HG03045 (cell line): ENCODE measurements around the gene ARFGEF3.
A peak's percentile ranks its signal among the peaks of the same experiment; 100 is the strongest.
"Not testable (repeated sequence)": the region's sequence is repeated elsewhere in the genome, so short reads cannot be mapped to it uniquely, and the experiment has no call there.

ENCODE experiments used
- ATAC-seq: cut with Tn5 transposase; IDR thresholded peaks from one replicate; pipeline ENCODE4 v1.9.1; 2021; ENCODE audit warnings: mild to moderate bottlenecking, moderate library complexity; ENCODE audit not compliant: unreplicated experiment

Gene ARFGEF3, protein sequence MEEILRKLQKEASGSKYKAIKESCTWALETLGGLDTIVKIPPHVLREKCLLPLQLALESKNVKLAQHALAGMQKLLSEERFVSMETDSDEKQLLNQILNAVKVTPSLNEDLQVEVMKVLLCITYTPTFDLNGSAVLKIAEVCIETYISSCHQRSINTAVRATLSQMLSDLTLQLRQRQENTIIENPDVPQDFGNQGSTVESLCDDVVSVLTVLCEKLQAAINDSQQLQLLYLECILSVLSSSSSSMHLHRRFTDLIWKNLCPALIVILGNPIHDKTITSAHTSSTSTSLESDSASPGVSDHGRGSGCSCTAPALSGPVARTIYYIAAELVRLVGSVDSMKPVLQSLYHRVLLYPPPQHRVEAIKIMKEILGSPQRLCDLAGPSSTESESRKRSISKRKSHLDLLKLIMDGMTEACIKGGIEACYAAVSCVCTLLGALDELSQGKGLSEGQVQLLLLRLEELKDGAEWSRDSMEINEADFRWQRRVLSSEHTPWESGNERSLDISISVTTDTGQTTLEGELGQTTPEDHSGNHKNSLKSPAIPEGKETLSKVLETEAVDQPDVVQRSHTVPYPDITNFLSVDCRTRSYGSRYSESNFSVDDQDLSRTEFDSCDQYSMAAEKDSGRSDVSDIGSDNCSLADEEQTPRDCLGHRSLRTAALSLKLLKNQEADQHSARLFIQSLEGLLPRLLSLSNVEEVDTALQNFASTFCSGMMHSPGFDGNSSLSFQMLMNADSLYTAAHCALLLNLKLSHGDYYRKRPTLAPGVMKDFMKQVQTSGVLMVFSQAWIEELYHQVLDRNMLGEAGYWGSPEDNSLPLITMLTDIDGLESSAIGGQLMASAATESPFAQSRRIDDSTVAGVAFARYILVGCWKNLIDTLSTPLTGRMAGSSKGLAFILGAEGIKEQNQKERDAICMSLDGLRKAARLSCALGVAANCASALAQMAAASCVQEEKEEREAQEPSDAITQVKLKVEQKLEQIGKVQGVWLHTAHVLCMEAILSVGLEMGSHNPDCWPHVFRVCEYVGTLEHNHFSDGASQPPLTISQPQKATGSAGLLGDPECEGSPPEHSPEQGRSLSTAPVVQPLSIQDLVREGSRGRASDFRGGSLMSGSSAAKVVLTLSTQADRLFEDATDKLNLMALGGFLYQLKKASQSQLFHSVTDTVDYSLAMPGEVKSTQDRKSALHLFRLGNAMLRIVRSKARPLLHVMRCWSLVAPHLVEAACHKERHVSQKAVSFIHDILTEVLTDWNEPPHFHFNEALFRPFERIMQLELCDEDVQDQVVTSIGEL (N-terminal part only)

DNA sequence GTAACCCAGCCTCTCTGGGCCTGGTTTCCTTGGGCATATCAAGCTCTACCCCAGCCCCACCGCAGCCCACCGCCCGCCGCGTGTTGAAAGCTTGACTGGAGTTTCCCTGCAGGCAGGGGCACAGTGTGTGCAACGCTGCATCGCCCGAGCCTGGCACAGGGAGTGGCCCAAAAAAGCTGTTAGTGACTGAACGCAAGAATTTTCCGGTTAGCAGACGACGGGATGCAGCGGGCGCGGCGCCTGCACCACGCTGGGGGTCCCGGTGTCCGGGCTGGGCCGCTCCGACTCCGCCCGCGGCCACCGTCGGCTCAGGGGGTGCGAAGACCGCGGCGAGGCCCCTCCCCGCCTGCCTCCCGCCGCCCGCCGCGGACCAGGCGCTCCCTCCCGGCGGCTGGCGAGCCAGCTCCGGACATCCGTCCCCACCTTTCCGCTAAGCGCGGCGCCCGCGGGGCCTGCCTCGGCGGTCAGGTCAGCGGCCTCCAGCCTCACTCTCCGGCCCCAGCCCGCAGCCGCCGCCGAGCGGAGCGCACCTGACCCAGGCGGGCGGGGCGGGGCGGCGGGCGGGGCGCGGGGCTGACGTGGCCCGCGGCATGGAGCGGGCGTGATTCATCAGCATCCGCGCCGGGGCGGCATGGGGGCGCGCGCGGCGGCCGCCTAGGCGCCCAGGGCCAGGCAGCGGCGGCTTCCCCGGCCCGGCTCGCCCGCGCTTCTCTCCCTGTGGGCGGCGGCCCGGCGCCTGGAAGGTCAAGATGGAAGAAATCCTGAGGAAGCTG lies at the start of gene ARFGEF3:
ARFGEF3 (plus strand) TSS at position 602 of the 773 bp plus-strand sequence; CDS start at position 750, 148 bp downstream.
- ATAC-seq, result peak; percentile 87

GRCh38 chr6:138113588-138114210 lies 48.0 kb upstream of the ARFGEF3 start:
- no peak for ATAC-seq

- ATAC-seq, result no peak
Measured at GRCh38 chr6:138115201-138115600, 46.5 kb upstream of the ARFGEF3 start.

DNA sequence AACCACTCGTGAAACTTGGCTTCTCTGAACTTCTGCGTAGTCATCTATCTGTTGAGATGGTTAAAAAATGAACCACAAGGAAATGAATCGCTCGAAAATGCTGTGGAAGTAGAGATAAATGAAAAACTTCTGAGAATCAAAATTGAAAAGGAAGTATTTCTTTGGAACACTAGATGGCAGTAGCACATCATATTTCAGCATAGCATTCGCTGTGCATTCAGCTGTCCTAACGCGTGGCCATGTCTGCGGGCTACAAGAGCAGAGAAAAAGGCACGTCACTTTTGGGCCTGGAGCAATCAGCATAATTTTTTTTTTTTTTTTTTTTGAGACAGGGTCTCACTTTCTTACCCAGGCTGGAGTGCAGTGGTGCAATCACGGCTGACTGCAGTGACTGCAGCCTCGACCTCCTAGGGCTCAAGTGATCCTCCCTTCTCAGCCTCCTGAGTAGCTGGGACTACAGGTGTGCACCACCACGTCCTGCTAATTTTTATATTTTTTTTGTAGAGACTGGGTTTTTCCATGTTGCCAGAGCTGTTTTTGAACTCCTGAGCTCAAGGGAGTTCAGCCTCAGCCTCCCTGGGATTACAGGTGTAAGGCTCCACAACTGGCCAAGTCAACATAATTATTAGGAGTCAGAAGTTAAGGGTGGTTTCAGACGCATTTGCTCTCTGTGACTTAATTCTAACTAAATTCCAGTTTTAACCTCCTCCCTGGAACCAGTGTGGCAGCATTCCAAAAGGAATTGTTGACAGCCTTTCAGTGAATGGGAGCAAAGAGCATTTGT lies 45.7 kb upstream of the ARFGEF3 start:
- no peak for ATAC-seq

- no peak for ATAC-seq
Measured at GRCh38 chr6:138116661-138116999, 45.1 kb upstream of the ARFGEF3 start.

- no peak for ATAC-seq
Measured at GRCh38 chr6:138117376-138117914, 44.3 kb upstream of the ARFGEF3 start.

DNA sequence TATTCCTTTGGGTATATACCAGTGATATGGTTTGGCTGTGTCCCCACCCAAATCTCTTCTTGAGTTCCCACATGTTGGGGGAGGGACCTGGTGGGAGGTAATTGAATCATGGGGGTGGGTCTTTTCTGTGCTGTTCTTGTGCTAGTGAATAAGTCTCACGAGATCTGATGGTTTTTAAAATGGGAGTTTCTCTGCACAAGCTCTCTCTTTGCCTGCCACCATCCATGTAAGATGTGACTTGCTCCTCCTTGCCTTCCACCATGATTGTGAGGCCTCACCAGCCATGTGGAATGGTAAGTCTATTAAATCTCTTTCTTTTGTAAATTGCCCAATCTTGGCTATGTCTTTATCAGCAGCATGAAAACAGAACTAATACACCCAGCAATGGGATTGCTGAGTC lies 42.5 kb upstream of the ARFGEF3 start:
- ATAC-seq, result not testable (repeated sequence)

GRCh38 chr6:138119976-138120375 lies 41.8 kb upstream of the ARFGEF3 start:
- no peak for ATAC-seq

DNA sequence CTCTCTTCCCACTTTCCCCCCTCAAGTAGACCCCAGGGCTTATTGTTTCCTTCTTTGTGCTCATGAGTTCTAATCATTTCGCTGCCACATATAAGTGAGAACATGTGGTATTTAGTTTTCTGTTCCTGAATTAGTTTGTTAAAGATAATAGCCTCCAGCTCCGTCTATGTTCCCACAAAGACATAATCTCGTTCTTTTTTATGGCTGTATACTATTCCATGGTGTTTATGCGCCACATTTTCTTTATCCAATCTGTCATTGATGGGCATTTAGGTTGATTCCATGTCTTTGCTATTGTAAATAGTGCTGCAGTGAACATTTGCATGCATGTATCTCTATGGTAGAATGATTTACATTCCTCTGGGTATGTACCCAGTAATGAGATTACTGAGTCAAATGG lies 37.6 kb upstream of the ARFGEF3 start:
- no peak for ATAC-seq

DNA sequence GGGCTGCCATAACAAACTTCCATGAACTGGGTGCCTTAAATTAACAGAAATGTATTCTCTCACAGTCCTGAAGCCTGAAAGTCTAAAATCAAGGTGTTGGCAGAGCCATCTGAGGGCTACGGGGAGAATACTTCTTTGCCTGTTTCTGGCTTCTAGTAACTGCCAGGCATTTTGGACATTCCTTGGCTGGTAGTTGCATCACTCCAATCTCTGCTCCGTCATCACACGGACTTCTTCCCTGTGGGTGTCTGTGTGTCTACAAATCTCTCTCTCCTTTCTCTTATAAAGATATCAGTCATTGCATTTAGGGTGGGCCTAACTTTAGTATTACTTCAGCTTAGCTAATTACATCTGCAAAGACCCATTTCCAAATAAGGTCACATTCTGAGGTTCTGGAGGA lies 33.6 kb upstream of the ARFGEF3 start:
- no peak for ATAC-seq

DNA sequence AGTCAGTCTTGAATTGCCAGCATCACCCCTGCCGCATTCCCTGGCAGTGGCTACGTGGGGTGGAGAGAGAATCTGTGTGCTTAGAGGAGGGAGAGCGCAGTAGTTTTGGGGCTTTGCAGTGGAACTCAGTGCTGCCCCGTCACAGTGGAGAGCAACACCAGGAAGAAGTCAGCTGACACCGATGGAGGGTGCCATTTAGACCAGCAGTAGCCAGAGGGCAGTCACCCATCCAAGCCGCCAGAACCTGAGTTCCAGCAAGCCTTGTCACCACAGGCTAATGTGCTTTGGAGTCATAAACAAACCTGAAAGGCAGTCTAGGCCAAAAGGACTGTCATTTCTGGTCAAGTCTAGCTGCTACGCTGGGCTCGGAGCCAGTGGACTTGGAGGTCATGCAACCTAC lies 32.5 kb upstream of the ARFGEF3 start:
- ATAC-seq, result no peak

- no peak for ATAC-seq
Measured at GRCh38 chr6:138142806-138143205, 18.9 kb upstream of the ARFGEF3 start.

DNA sequence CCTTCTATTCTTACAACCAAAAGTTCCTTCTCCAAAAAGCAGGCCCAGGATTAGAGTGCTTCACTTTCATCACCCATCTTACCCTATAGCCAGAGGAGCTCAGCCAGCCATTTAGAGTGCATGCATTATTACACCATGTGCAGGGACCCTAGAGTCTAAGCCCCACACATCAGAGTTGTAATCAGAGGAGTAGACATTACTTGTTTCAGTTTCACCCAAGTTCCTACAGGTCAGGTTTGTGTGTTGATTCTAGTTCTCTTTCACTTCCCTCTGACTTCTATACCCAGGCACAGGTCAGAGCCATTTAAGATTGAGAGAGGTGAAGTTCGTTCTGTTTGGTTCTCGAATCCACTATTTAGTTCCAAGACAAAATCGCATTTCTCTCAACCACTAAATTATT lies 16.3 kb upstream of the ARFGEF3 start:
- ATAC-seq, result no peak

GRCh38 chr6:138146544-138146943 lies 15.2 kb upstream of the ARFGEF3 start:
- no peak for ATAC-seq

DNA sequence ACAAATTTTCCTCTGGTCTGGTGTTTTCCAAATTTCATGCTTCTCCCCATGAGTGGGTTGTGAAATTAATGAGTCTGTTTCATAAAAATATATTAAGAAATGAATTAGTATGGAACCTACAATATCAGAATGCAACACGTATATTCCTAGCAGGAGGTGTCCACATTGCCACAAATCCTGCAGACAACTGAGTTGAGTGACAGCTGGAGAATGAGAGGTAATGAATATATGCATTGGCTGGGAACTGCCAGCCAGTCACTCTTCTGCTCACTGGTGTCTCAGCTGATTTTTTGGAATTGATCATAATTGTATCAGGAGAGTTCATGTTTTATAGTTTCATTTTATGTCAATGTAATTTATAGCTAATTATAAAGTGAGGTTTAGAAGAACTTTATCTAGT lies 6.3 kb upstream of the ARFGEF3 start:
- no peak for ATAC-seq

DNA sequence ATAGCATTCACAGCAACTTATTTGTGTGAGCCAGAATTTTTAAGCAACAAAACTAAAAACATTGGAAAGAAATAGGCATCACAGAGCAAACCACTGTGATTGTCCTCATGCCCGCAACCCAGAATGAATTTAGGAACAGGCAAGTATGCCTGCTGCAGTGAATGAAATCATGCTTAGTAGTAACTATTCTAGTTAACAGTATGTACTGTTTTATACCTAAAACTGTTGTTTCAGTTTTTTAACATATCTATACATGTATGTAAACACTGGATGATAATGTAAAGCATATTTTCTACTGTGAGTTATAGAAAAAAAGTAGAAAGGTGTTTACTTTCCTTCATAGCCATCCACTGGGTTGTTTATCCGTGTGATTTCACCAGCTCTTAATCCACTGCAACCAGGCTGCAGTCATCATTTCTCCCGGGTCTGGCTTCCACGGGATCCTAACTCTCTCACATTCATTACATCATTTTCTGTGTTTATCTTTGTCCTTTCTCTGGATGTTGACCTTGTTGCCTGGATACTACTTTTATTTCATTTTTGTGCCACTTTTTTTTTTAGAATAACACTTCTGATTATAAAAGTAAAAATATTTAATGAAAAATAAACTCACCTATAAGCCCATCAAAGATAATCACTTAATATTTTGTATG lies 3.6 kb upstream of the ARFGEF3 start:
- no peak for ATAC-seq

DNA sequence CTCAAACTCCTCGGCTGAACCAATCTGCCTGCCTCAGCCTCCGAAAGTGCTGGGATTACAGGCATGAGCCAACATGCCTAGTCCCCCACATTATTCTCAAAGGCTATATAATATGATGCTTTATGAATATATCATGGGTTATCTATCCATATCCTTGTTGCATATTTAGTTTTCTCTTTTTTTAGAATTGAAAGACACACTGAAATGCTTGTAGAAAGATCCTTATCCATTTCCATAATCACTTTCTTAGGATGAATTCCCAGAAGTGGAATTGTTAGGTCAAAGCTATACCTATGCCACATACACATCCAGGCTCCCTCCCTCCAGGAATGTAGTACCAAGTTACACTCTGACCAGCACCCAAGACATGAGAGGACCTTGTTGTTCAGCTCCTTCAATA lies 2.5 kb upstream of the ARFGEF3 start:
- no peak for ATAC-seq

DNA sequence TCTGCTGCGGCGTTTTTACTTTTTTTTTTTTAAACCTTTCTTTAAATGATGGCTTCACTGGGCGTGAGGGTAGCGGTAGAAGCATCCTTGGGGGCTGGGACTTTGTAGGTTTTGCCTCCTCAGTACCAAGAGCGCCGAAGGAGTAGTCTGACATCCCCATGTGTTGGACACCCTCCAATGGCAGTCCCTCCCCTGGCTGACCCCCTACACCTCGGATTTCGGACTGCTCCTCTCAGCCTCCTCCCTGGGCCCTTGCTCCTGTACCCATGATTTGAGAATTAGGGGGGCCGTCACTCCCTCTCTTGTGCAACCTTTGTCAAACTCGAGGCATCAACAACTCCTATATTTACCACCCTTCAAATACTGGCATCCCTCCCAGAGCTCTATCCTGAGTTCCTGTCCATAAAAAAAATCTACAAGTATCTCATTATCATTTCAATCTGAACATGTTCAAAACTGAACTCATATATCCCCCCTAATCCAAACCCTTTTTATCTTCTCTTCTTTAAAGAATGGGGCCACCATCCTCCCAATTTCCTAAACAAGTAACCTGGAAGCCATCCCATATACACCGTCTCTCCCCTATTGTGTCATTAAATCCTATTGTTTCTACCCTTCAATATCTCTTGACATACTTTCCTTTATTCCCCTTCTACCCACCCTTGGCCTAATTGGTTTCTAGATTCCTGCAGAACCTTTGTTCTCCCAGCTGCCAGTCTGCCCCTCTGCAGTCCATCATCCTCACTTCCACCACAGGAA lies 1.2 kb upstream of the ARFGEF3 start:
- ATAC-seq, result no peak
